Skeletal muscle cell (primary cell): ENCODE results near the gene PLB1.

Experiments used
- DNase-seq: peaks from one replicate; pipeline ENCODE4 v3.0.0-alpha.2; 2010; ENCODE audit warnings: low read depth
- H3K4me3 ChIP-seq: 2 replicates; pipeline ENCODE4 v1.5.1; 2011; ENCODE audit warnings: low read depth, mild to moderate bottlenecking, control low read depth, low read length, moderate library complexity

The PLB1 gene

DNA sequence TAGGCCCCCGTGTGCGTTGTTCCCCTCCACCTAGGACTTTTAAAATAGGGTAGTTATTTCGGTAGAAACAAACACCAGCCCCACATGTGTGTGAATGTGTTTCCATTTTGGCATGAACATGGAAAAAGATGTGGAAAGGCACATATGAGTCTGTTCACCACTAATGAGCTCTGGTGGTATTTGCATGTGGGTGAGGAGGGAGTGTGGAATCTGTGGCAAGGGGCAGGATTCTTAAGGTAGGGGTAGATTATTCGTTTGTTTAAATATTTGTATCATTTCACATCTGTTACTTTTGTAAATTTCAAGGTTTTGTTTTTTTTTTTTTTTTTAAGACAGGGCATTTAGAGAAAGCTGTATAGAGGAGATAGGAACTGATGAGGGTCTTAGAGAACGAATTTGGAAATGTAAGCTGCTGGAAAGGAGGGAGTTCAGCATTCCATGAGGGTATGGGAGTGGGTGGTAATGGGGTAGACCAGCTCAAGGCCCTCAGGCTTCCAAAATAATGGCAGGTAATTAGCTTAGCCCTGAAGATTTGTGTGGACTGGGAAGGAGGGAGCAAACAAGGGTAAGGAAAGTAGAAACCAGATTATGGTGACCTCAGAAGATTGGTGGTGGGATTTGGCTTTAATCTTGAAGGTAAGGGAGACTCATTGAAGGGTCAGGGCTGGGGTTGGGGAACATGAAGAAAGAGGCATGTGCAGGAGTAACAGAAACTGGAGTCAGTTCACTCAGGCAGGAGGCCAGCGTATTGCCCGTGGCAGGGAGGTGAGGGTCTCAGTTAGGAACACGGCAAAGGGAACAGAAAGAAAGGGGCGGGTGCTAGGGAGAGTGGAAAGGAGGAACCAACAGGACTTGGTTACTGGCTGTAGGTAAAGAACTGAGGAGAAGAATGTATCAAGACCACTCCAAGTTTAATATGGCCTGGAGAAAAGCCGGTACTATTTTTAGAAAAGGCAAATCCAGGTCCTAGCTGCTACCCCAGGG is 123.6 kb downstream of the PLB1 start:
- DNase-seq: no peak
- no peak overlapping the region for H3K4me3 ChIP-seq

DNA sequence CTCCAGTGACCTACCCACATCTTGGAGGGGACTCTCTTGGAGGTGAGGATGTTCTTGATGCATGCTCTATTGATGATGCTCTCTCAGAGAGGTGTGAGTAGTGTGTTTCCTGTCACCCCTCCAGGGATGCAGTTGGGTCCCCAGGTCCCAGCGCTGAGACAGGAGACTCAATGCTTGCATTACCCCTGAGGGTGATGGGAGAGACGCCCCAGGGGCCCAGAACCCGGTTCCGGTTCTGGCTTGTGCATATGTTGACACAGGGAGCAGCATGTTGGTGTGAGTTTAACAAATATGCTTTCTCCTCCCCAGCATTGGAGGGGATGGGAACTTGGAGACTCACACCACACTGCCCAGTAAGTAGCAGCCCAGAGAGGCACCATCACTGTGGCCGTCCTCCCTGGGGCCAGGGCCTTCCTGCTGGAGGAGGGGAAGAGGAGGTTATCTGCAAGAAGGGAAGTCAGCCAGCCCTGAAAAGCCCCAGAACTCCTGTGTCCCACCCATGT is 124.5 kb downstream of the PLB1 start:
- no peak for DNase-seq
- no peak overlapping the region for H3K4me3 ChIP-seq

DNA sequence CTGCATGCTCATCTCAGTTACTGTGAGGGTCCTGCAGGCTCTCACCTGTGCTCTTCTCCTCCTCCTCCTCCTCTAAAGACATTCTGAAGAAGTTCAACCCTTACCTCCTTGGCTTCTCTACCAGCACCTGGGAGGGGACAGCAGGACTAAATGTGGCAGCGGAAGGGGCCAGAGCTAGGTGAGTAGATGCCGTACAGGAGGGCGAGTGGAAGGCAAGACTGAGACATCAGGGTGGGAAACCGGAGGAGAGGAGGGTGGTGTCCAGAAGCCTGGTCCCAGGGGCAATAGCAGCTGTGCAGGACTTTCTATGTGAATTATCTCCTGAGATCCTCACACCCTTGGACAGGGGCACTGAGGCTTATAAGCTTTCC is 124.9 kb downstream of the PLB1 start:
- DNase-seq: no peak
- H3K4me3 ChIP-seq: no peak overlapping the region

DNA sequence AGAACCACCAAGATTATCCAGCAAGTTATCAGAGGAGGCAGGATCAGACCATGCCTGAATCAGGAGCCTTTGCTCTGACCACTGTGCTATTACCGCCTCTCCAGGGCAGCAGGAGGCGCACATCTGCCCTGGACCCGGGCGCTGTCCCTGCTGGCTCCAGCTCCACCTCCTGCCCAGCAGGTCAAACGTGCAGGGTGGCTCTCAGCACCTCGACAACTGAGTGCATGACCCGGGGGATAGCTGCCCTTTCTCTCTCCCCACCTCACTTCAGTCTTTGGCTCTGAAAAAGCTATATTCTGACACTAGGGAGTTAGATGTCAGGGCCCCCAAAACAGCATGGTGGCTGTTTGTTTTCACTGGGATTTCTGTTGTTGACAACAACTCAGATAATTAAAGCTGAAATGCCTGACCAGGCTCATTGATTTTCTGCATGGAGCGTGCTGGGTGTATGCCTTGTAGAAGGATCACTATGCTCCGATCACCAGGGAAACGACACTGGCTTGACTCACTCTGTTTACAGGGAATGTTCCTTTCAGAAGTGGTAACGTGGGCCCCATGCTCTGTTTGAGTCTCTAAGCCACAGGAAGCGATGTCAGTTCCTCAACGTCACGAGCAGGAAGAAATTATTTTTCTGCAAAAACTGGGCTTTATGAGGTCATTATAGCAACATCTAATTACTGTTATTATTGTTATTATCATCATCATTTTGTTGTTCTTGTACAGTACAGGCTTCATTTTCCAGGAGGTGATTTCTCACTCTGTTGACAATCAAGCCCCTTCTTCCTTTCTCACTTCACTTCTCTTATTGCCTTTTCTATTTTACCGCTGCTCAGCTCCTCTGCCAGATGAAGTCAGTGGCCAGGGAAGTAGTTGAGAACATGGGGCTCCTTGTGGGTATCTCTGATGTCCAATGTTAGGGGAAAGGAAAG is 125.6 kb downstream of the PLB1 start:
- DNase-seq: peak; percentile 95
- no peak overlapping the region for H3K4me3 ChIP-seq

DNA sequence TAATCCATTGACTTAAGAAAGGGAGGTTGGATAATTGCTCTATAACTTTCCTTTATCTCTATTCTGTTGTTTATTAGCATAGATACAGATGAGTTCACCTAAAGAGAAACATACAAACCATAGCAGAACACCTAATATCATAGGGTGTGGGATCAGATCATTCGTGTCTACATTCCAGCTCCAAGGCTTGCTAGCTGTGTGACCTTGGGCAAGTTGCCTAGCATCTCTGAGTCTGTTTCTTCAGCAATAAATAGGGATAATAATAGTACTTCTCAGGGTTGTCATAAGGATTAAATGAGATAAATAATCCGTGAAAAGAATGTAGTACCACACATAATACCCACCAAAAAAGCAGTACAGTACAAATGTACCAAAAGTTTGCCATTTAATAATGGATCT is 126.2 kb downstream of the PLB1 start:
- no peak overlapping the region for H3K4me3 ChIP-seq
- DNase-seq: no peak

DNA sequence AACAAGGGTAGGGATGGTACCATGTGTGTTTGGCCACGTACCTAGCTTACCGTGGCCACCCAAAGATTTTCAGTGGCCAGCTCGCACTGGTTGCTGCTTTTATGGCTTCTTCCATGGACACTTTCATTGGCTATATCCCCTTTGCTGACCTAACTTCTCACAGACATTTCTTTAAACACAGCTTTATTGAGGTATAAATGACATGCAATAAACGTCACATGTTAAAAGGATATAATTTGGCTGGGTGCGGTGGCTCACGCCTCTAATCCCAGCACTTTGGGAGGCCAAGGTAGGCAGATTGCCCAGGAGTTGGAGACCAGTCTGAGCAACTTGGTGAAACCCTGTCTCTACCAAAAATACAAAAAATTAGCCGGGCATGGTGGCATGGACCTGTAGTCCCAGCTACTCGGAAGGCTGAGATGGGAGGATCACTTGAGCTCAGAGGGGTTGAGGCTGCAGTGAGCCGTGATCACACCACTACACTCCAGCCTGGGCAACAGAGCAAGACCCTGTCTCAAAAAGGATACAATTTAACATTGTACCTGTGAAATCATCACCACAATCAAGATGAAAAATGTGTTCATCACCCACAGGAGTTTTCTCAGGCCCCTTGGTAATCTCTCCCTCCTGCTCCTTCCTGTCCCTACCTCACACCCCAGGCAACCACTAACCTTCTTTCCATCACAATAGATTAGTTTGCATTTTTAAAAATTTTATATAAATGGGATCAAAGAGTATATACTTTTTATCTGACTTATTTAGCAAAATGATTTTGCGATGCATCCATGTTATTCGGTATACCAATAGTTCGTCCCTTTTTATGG is 127.9 kb downstream of the PLB1 start:
- H3K4me3 ChIP-seq: no peak overlapping the region
- DNase-seq: no peak

DNA sequence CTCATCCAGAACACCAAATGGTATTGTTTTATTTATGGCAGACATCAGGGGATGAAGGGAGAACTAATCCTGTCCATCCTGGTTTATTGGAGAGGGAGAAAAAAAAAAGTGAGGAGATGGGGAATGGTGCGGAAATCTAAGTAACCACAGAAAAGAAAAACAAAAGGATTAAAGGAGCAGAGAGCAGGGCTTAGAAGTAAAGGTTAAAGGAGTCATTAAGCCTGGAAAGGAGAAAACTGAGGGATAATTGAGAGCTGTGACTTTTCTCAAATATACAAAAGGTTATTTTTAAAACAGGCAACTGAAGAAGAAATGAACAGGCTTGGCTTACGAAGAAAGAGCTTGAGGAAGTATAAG is 128.6 kb downstream of the PLB1 start:
- H3K4me3 ChIP-seq: no peak overlapping the region
- DNase-seq: no peak

DNA sequence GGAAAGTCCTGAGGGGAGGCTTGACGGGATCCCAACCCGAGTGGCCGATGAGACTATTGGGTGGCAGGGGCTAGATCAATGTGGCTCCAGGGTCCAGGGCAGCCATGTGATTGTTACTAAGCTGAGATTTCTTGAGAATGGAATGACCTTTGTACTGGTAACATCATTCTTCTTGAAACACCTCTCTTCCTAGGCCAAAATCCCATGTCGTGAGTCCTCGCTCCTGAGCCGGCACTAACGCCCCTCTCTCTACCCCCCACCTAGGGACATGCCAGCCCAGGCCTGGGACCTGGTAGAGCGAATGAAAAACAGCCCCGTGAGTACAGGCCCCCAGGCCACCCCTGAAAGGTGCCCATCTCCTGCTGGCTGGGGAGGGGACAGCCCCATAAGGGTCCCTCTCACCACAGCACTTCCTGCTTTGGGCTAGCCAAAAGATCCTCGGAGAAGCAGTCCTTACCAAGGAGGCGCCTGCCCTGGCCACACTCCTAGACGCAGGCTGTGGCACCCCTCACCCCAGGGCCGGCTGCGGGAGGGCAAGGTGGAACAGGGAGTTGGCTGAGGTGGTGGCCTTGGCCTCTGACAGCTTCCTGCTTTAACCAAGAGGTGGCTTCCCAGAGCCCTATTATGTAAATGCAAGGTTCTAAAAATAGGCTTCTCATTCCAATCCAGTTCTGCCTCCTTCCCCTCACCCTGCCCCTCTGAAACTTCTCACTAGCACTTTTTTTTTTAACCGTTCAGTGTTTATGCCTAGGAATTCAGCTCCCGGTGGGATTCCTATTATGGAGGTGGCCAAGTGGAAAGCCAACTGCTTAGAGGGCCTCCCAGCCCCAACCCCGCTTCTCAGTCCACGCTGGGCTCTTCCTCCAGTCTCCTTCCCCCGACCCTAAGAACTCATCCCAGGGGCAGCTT is 129.2 kb downstream of the PLB1 start:
- DNase-seq: no peak
- H3K4me3 ChIP-seq: no peak overlapping the region

DNA sequence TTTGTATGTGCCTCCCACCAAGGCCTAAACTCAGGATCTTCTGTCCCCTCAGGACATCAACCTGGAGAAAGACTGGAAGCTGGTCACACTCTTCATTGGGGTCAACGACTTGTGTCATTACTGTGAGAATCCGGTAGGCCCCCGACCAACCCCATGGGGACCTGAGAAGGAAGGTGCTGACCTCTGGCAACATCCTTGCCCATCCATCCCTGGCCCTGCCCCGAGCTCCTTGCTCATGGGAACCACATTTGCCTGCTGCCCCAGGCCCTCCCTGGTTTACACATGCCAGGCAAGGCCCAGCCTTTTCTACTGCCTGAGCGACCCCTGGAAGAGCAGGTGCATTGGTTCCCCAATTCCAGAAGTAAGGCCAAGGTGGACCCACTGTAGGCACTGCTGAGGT is 130.5 kb downstream of the PLB1 start:
- no peak for DNase-seq
- no peak overlapping the region for H3K4me3 ChIP-seq

DNA sequence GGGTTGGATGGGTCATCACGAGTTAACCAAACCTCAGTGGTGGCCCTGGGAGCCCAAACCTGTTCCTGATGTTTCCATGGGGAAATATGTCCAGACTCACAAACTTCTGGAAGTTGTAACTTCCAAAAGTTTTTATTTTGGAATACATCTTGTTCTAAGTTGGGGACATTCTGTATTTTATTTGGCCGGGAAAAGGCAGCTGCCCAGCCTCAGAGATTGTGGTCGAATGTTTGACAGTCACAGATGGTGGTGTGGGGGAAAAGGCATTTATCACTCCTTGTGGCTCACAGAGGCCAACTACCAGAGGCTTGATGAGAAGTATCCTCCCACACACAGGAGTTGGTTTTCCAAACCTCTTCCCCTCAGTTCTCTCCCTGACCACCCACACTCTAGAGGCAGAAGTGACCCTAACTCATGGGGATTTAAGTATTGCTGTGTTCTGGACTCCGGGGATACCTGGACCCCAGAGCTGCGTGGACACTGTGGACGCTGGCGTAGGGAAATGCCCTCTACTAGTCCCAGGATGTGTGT is 131.1 kb downstream of the PLB1 start:
- no peak overlapping the region for H3K4me3 ChIP-seq

DNA sequence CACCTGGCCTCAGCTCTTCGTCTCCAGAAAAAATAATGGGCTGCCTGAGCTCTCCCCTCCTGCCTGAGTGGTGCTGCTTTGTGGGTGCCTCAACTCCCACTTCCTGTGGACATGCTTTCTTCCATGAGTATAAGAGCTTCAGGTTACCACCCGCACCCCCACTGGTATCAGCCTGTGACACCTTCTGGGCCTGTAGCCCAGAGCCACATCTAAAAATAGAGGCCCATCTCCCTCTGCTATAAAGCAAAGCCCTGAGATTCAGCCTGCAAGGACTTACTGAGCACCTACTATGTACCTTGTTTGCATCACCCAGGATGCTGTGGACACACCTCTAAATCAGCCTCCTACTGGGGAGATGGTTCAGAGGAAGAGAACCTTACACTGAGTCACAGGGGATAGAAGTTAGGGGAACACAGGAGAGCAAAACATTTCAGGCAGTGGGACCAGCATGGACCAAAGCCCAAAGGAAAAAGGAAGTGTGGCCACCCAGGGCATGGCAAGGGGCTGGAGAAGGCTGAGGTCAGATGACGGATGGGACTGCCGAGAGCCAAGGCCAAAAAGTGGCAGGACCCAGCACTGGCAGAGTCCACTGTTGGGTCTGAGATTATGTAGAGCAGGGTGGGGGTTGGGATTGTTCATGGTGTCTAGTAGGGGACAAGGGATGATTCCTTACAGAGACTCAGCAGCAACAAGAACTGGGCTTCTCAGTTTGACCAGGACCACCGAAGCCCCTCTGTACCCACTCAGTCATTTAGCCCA is 132.0 kb downstream of the PLB1 start:
- DNase-seq: no peak
- no peak overlapping the region for H3K4me3 ChIP-seq

More for the DNA sequence above, 131.1 kb downstream of the PLB1 start:
- DNase-seq: peak; percentile 83

DNA sequence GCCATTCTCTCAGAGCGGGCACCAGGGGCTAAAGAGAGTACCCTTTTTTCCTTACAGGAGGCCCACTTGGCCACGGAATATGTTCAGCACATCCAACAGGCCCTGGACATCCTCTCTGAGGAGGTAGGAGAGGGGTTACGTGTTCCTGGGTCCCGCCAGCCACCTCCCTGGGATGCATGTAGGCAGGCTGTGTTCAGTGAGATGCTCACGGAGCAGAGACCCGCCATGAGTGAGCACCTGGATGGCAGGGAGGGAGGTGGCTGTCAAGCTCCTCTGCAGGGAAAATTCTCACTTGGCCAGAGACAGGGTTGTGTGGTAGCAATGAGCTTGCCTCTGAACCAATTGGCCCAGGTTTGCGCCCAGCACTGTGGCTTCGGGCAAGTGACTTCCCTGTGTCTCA is 132.6 kb downstream of the PLB1 start:
- no peak overlapping the region for H3K4me3 ChIP-seq
- DNase-seq: no peak

DNA sequence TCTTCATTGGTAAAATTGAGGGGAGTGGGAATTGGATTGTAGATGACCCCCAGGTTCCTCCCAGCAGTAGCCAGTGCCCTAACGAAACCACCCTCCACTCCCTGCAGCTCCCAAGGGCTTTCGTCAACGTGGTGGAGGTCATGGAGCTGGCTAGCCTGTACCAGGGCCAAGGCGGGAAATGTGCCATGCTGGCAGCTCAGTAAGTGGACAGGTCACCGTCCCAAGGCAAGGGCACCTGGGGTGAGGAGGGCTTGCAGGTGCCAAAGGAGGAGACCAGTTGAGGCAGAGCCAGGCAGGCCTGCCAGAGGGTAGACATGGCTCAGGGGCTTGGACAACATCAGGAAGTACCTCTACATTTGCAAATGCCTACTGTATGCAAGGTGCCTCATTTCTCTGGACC is 133.1 kb downstream of the PLB1 start:
- no peak overlapping the region for H3K4me3 ChIP-seq
- no peak for DNase-seq

DNA sequence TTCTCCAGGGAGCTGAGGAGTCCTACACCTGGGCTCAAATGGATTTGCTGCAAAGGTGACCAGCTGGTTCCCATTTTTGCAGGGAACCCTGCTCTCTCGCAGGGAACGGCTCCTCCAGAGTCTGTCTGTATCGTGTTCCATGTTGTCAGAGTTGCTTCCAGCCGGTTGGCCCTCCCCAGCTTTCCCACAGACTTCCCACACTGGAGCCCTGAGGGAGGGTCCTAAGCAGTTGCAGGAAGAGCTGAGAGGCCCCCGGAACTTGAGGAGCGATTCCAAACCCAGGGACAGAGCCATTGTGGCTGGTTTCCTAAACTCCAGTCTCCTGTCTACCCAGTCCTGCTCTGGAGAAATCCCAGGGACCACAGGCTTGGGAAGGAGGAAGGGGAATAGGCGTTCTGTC is 134.1 kb downstream of the PLB1 start:
- H3K4me3 ChIP-seq: no peak overlapping the region
- DNase-seq: no peak

DNA sequence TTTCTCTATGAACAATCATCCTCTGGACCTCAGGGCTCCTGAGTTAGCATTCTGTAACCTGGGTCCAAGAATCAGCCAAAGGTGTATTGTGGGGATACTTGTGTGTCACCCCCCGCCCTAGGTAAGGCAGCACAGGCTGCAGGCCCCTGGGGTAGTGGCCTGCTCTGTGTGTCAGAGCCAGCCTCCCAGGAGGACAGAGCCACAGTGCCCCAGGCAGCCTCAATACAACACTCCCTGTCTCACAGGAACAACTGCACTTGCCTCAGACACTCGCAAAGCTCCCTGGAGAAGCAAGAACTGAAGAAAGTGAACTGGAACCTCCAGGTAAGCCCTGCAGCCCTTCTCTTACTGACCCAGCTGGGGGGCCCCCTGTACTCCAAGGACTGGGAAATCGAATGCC is 134.5 kb downstream of the PLB1 start:
- H3K4me3 ChIP-seq: no peak overlapping the region
- DNase-seq: no peak

DNA sequence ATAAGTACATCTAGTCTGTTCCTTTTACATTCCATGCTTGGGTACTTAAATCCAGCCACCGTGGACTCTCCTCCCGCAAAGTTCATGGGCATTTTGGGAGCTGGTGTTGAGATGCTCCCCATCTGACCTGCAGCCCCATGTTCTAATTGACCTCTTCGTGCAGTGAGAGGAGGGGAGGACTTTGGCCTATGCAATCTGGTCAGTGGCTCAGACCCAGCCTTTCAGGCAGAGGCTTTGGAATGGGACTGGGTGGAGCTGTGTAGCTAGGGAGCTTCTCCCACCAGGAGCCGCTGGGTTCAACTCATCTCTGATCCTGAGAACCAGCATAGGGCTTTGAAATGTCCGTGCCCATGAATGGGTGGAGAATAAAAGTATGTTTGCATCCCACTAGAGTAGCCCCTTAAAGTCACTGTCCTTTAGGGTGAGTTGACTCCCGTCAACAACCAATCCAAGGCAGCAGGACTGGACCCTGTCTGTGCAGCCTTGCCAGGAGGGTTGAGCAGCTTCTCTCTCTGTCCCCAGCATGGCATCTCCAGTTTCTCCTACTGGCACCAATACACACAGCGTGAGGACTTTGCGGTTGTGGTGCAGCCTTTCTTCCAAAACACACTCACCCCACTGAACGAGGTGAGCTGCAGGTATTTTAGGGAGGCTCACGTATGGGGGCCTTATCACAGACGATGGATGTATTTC is 135.8 kb downstream of the PLB1 start:
- DNase-seq: no peak
- no peak overlapping the region for H3K4me3 ChIP-seq

DNA sequence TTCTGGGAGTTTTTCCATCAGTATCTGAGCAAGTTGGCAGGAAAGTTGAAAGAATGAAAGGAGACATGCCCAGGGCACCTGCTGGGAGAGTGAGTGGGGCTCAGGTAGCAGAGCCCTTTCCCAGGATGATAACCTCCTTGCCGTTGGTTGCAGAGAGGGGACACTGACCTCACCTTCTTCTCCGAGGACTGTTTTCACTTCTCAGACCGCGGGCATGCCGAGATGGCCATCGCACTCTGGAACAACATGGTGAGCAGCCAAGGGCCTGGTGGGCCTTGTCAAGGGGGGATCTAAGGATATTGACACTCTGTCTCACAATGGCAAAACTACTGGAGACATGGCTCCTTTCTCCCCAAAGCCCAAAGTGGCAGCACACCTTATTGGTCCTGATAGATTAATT is 136.9 kb downstream of the PLB1 start:
- H3K4me3 ChIP-seq: no peak overlapping the region
- no peak for DNase-seq
